Small intestine (tissue), 7 donors: Measurements from ENCODE around the gene PAF1. TPM values are rescaled to one million over a fixed set of nuclear protein-coding genes. Genes with fewer than 3 reads are reported as not detected.

ENCODE experiments used
- DNase-seq, 2 donors: peaks; one replicate each; pipeline versions ENCODE4 v3.0.0 to v3.0.0-alpha.2; 2013
- FAIRE-seq: peaks from 2 replicates; lab custom pipeline; 2012; peaks lifted over from hg19 to GRCh38; lab: Jason Lieb, UNC
- H3K27ac ChIP-seq, 3 donors: one replicate each; pipeline ENCODE4 v1.5.1; 2013; ENCODE audit warnings: low read length in 2 of 3, mild to moderate bottlenecking in 2 of 3, control low read depth in 1 of 3, inconsistent platforms in 1 of 3, low read depth in 1 of 3, moderate library complexity in 1 of 3
- H3K27me3 ChIP-seq, 3 donors: one replicate each; pipeline ENCODE4 v1.6.1; 2013; ENCODE audit warnings: low read length in 3 of 3, inconsistent platforms in 1 of 3; ENCODE audit not compliant: control insufficient read depth in 3 of 3, insufficient read depth in 3 of 3
- H3K36me3 ChIP-seq, 3 donors: one replicate each; pipeline ENCODE4 v1.6.1; 2013; ENCODE audit warnings: low read length in 3 of 3, inconsistent platforms in 1 of 3, low read depth in 1 of 3, mild to moderate bottlenecking in 1 of 3, moderate library complexity in 1 of 3; ENCODE audit not compliant: control insufficient read depth in 3 of 3, insufficient read depth in 2 of 3
- H3K4me1 ChIP-seq, 3 donors: one replicate each; pipeline ENCODE4 v1.6.1; 2013; ENCODE audit warnings: low read length in 2 of 3, inconsistent platforms in 1 of 3, low read depth in 1 of 3, mild to moderate bottlenecking in 1 of 3, moderate library complexity in 1 of 3; ENCODE audit not compliant: control insufficient read depth in 3 of 3, insufficient read depth in 2 of 3
- H3K4me3 ChIP-seq, 3 donors: one replicate each; pipeline ENCODE4 v1.5.1; 2013; ENCODE audit warnings: low read length in 3 of 3, control low read depth in 1 of 3, inconsistent platforms in 1 of 3, low read depth in 1 of 3, mild to moderate bottlenecking in 1 of 3, moderate library complexity in 1 of 3
- H3K9me3 ChIP-seq, 2 donors: one replicate each; pipeline ENCODE4 v1.6.1; 2013; ENCODE audit warnings: low read depth in 1 of 2, low read length in 1 of 2; ENCODE audit not compliant: control insufficient read depth in 2 of 2, insufficient read depth in 1 of 2
- WGBS, 3 donors: extraction: QIAGEN DNeasy Blood & Tissue Kit; methylation state at CpG; one replicate each; pipeline ENCODE4 v1.1.7; 2013; 5-methylcytosine and 5-hydroxymethylcytosine counted together
- polyA plus RNA-seq, 4 donors: library from polyadenylated mRNA; stranded (reverse) in 3 of 4; unstranded in 1 of 4; fragments of 200-250 nt in 3 of 4; fragments of 120-200 nt in 1 of 4; gene quantifications; one replicate each; pipeline versions ENCODE4 v1.2.1 to v1.2.3, GENCODE V29; 2013
- donor health status: healthy with polysubstance abuse.
- donor health status: control.
- donor health status: control.
- donor health status: Bipolar disorder and iron deficiency.
- donor health status: healthy.

PAF1 gene
- polyA plus RNA-seq, 4 donors = 32.9 to 42.7 (median 37.9) TPM

GRCh38 chr19:39413911-39414608, 23.2 kb upstream of the PAF1 start:
- H3K9me3 ChIP-seq = no peaks in the 10 kb centered on the region
- no peak for FAIRE-seq
- peak overlapping the region; percentile 60 to 76 (median 63) for H3K4me3 ChIP-seq
- WGBS, 3 donors = 36 to 52% (median 39%) methylated on average over 18 of the region's 18 CpGs
- peaks cover 0 to 22% (median 0%) of the 10 kb centered on the region in 3 donors for H3K4me1 ChIP-seq
- no peak for DNase-seq
- H3K27ac ChIP-seq = peak overlapping the region; percentile 24 to 63 (median 60)
- H3K27me3 ChIP-seq = peaks cover 0 to 6% (median 0%) of the 10 kb centered on the region in 3 donors
- peaks cover 0 to 36% (median 0%) of the 10 kb centered on the region in 3 donors for H3K36me3 ChIP-seq

GRCh38 chr19:39413272-39413910, 22.5 kb upstream of the PAF1 start:
- H3K9me3 ChIP-seq = no peaks in the 10 kb centered on the region
- FAIRE-seq (no peak), DNase-seq (peak in 1 of 2 donors; percentile 66)
- WGBS, 3 donors = 0 to 2% (median 1%) methylated on average over 12 to 54 of the region's 54 CpGs
- H3K4me3 ChIP-seq = peak overlapping the region; percentile 60 to 76 (median 63)
- H3K4me1 ChIP-seq = peaks cover 0 to 22% (median 0%) of the 10 kb centered on the region in 3 donors
- H3K27ac ChIP-seq = peak overlapping the region; percentile 24 to 89 (median 88)
- H3K36me3 ChIP-seq = peaks cover under 1 to 36% (median 2%) of the 10 kb centered on the region in 3 donors
- peaks cover 0 to 6% (median 0%) of the 10 kb centered on the region in 3 donors for H3K27me3 ChIP-seq

- Histone ChIP-seq H3K4me1 (peaks cover 0 to 22% (median 0%) of the 10 kb centered on the region in 3 donors), H3K4me3 (peak overlapping the region; percentile 60 to 76 (median 63)), H3K9me3 (no peaks in the 10 kb centered on the region), H3K27ac (peak overlapping the region; percentile 56 to 89 (median 88)), H3K36me3 (peaks cover 3 to 38% (median 6%) of the 10 kb centered on the region in 3 donors), H3K27me3 (peaks cover 0 to 6% (median 0%) of the 10 kb centered on the region in 3 donors)
- peak in 1 of 2 donors; percentile 25 for DNase-seq
- WGBS, 3 donors = 1% methylated on average over 22 to 24 of the region's 24 CpGs
- FAIRE-seq = no peak
These were observed 22.0 kb upstream of the PAF1 start for GRCh38 chr19:39412867-39413271.

GRCh38 chr19:39412100-39412866, 21.4 kb upstream of the PAF1 start, which contains the start of gene PLEKHG2:
PLEKHG2 (plus strand) TSS chr19:39412669; CDS start chr19:39414087, 1,418 bp downstream.
- H3K27ac ChIP-seq = peak within 1 kb of the TSS; percentile 96 to 100 (median 99)
- FAIRE-seq = peak; percentile 44
- H3K4me3 ChIP-seq = peak within 1 kb of the TSS; percentile 60 to 76 (median 63)
- H3K4me1 ChIP-seq = peaks cover 0 to 22% (median 0%) of the 10 kb centered on the region in 3 donors
- H3K9me3 ChIP-seq = no peaks in the 10 kb centered on the region
- 0% methylated on average over 41 to 60 of the region's 60 CpGs for WGBS, 3 donors
- peak; percentile 99 for DNase-seq
- H3K27me3 ChIP-seq = peaks cover 0 to 6% (median 0%) of the 10 kb centered on the region in 3 donors
- peaks cover 5 to 40% (median 10%) of the 10 kb centered on the region in 3 donors for H3K36me3 ChIP-seq

- Histone ChIP-seq H3K4me3 (peak overlapping the region in 1 of 3 donors; percentile 8), H3K4me1 (peaks cover 0 to 22% (median 0%) of the 10 kb centered on the region in 3 donors), H3K36me3 (peaks cover 5 to 40% (median 10%) of the 10 kb centered on the region in 3 donors), H3K9me3 (no peaks in the 10 kb centered on the region), H3K27me3 (peaks cover 0 to 6% (median 0%) of the 10 kb centered on the region in 3 donors), H3K27ac (peak overlapping the region; percentile 96 to 100 (median 99))
- FAIRE-seq = no peak
- peak; percentile 95 to 96 for DNase-seq
- 0 to 1% (median 0%) methylated on average over 7 of the region's 7 CpGs for WGBS, 3 donors
These were observed 20.9 kb upstream of the PAF1 start for GRCh38 chr19:39411832-39412099.

GRCh38 chr19:39411081-39411831, 20.4 kb upstream of the PAF1 start:
- 4 to 13% (median 4%) methylated on average over 9 of the region's 9 CpGs for WGBS, 3 donors
- no peaks in the 10 kb centered on the region for H3K9me3 ChIP-seq
- peaks cover 0 to 6% (median 0%) of the 10 kb centered on the region in 3 donors for H3K27me3 ChIP-seq
- peak; percentile 94 for DNase-seq
- peak overlapping the region in 2 of 3 donors; percentile 99 for H3K4me3 ChIP-seq
- peak overlapping the region; percentile 96 to 100 (median 99) for H3K27ac ChIP-seq
- FAIRE-seq = no peak
- peaks cover 0 to 23% (median 0%) of the 10 kb centered on the region in 3 donors for H3K4me1 ChIP-seq
- H3K36me3 ChIP-seq = peaks cover 5 to 36% (median 10%) of the 10 kb centered on the region in 3 donors

- Histone ChIP-seq H3K9me3 (no peaks in the 10 kb centered on the region), H3K36me3 (peaks cover 5 to 31% (median 10%) of the 10 kb centered on the region in 3 donors), H3K27ac (peak overlapping the region; percentile 96 to 100 (median 99)), H3K27me3 (peaks cover 0 to 6% (median 0%) of the 10 kb centered on the region in 3 donors), H3K4me3 (peak overlapping the region in 2 of 3 donors; percentile 99), H3K4me1 (peaks cover 0 to 28% (median 0%) of the 10 kb centered on the region in 3 donors)
- 13 to 38% (median 23%) methylated on average over 1 of the region's 1 CpG for WGBS, 3 donors
- DNase-seq (no peak), FAIRE-seq (no peak)
These were observed 19.9 kb upstream of the PAF1 start for GRCh38 chr19:39410831-39411080.
